HCT116 (cell line): ENCODE measurements around the gene ABCE1. TPM values are rescaled to one million over a fixed set of nuclear protein-coding genes. Genes with fewer than 3 reads are reported as not detected.

Experiments used
- ATAC-seq: fragments of 200-7000 bp; cut with Tn5 transposase; 2 replicates; pipeline ENCODE4 v1.9.1; 2020; ENCODE audit warnings: mild to moderate bottlenecking, moderate library complexity
- BruUV-seq: library from RNA; stranded (reverse); fragments of 400-500 nt; replicated peaks from 2 replicates; lab custom pipeline; 2021; lab: Mats Ljungman, UMichigan
- CTCF ChIA-PET: fragments of 300-600 bp; sonication (Branson Sonifier 250); formaldehyde crosslinking; loops from one replicate; lab custom pipeline; 2021; ENCODE audit warnings: antibody characterized with exemption; lab: Charles Lee
- POLR2A ChIA-PET: fragments of 300-600, 350-600 bp; sonication (Branson Sonifier 250); formaldehyde crosslinking; loops from one replicate; lab custom pipeline; 2021; ENCODE audit warnings: antibody characterized with exemption; lab: Charles Lee
- RAD21 ChIA-PET, 2 experiments: fragments of 300-600 bp; sonication (Branson Sonifier 250); formaldehyde crosslinking; loops; one replicate each; lab custom pipeline; 2023; ENCODE audit warnings: low total read pairs in 2 of 2; ENCODE audit not compliant: uncharacterized antibody in 2 of 2, unreplicated experiment in 2 of 2, low non-redundant PET in 1 of 2; lab: Charles Lee
- DNase-seq: peaks from one replicate; pipeline ENCODE4 v3.0.0-alpha.2; 2010; ENCODE audit warnings: low read depth, low spot score
- H2AFZ ChIP-seq: fragments of 200-600 bp; shearing (Covaris generic), sonication (generic); 2 replicates; pipeline ENCODE4 v1.6.1; 2017; ENCODE audit warnings: low read depth, mixed run types, mixed read lengths, antibody characterized with exemption, low read length; ENCODE audit not compliant: poor library complexity, severe bottlenecking
- H3K27ac ChIP-seq: 2 replicates; pipeline ENCODE4 v1.5.1; 2012; ENCODE audit warnings: low read depth, low read length
- H3K27me3 ChIP-seq: fragments of 200-600 bp; sonication (generic); 2 replicates; pipeline ENCODE4 v1.6.1; 2016; ENCODE audit warnings: mixed run types, low read length, mixed read lengths; ENCODE audit not compliant: insufficient read depth
- H3K36me3 ChIP-seq, 2 experiments: fragments of 200-500 bp in 1 of 2; fragments of 200-600 bp in 1 of 2; sonication (Bioruptor generic) in 1 of 2; sonication (generic) in 1 of 2; 2 replicates each; pipeline versions ENCODE4 v1.5.1 to v1.6.1; 2014 to 2016; ENCODE audit warnings: low read length in 2 of 2, inconsistent platforms in 1 of 2, mixed read lengths in 1 of 2, mixed run types in 1 of 2; ENCODE audit not compliant: insufficient read depth in 2 of 2, control insufficient read depth in 1 of 2
- H3K4me1 ChIP-seq, 2 experiments: fragments of 200-600 bp in 1 of 2; sonication (generic) in 1 of 2; 2 replicates each; pipeline versions ENCODE4 v1.5.1 to v1.6.1; 2012 to 2017; ENCODE audit warnings: low read length in 2 of 2, inconsistent platforms in 1 of 2, mild to moderate bottlenecking in 1 of 2, mixed read lengths in 1 of 2, mixed run types in 1 of 2, moderate library complexity in 1 of 2; ENCODE audit not compliant: insufficient read depth in 2 of 2, control insufficient read depth in 1 of 2
- H3K4me2 ChIP-seq: fragments of 200-600 bp; sonication (generic); 2 replicates; pipeline ENCODE4 v1.6.1; 2017; ENCODE audit warnings: mixed run types, low read length, mixed read lengths
- H3K4me3 ChIP-seq, 2 experiments: fragments of 200-600 bp in 1 of 2; sonication (generic) in 1 of 2; replicated peaks in 1 of 2; 2 replicates each; pipeline ENCODE4 v1.5.1; 2011 to 2016; ENCODE audit warnings: low read length in 2 of 2, control low read depth in 1 of 2, low read depth in 1 of 2, mild to moderate bottlenecking in 1 of 2, mixed read lengths in 1 of 2, mixed run types in 1 of 2
- H3K79me2 ChIP-seq: fragments of 200-600 bp; sonication (generic); 2 replicates; pipeline ENCODE4 v1.6.1; 2017; ENCODE audit warnings: mild to moderate bottlenecking, mixed run types, low read length, moderate library complexity, mixed read lengths; ENCODE audit not compliant: insufficient read depth
- H3K9ac ChIP-seq: fragments of 200-600 bp; sonication (generic); 2 replicates; pipeline ENCODE4 v1.6.1; 2016; ENCODE audit warnings: low read length, mixed read lengths
- H3K9me2 ChIP-seq: fragments of 200-600 bp; sonication (generic), shearing (Covaris generic); 2 replicates; pipeline ENCODE4 v1.6.1; 2017; ENCODE audit warnings: mixed run types, mild to moderate bottlenecking, moderate library complexity; ENCODE audit not compliant: insufficient read depth
- H3K9me3 ChIP-seq, 2 experiments: fragments of 200-500 bp in 1 of 2; fragments of 200-600 bp in 1 of 2; sonication (Bioruptor generic) in 1 of 2; sonication (generic) in 1 of 2; 2 replicates each; pipeline ENCODE4 v1.6.1; 2014 to 2017; ENCODE audit warnings: low read length in 2 of 2, mixed read lengths in 2 of 2, inconsistent platforms in 1 of 2, low read depth in 1 of 2, mild to moderate bottlenecking in 1 of 2, mixed run types in 1 of 2, moderate library complexity in 1 of 2; ENCODE audit not compliant: control insufficient read depth in 1 of 2, insufficient read depth in 1 of 2
- H4K20me1 ChIP-seq: fragments of 200-600 bp; sonication (generic), shearing (Covaris generic); 2 replicates; pipeline ENCODE4 v1.6.1; 2017; ENCODE audit warnings: mixed run types, mild to moderate bottlenecking, moderate library complexity; ENCODE audit not compliant: insufficient read depth
- ATF3 ChIP-seq: IDR thresholded peaks from 2 replicates; pipeline ENCODE4 v1.6.1; 2012
- CEBPB ChIP-seq: IDR thresholded peaks from 2 replicates; pipeline ENCODE4 v1.6.1; 2012; ENCODE audit warnings: low read depth
- ELF1 ChIP-seq: IDR thresholded peaks from 2 replicates; pipeline ENCODE4 v1.6.1; 2012; ENCODE audit warnings: low read depth, borderline replicate concordance
- FOSL1 ChIP-seq: IDR thresholded peaks from 2 replicates; pipeline ENCODE4 v1.6.1; 2012; ENCODE audit warnings: low read depth
- MAX ChIP-seq: IDR thresholded peaks from 2 replicates; pipeline ENCODE4 v1.6.1; 2012
- POLR2A ChIP-seq: IDR thresholded peaks from 2 replicates; pipeline ENCODE4 v1.7.0; 2011; ENCODE audit warnings: borderline replicate concordance; ENCODE audit not compliant: insufficient read depth, insufficient read length; ENCODE audit errors: extremely low read depth
- SP1 ChIP-seq: IDR thresholded peaks from 2 replicates; pipeline ENCODE4 v1.6.1; 2012; ENCODE audit warnings: low read depth
- TCF7L2 ChIP-seq: IDR thresholded peaks from 2 replicates; pipeline ENCODE4 v1.7.0; 2011; ENCODE audit warnings: borderline replicate concordance, inconsistent platforms; ENCODE audit not compliant: insufficient read depth, insufficient read length; ENCODE audit errors: extremely low read depth
- YY1 ChIP-seq: IDR thresholded peaks from 2 replicates; pipeline ENCODE4 v1.6.1; 2011; ENCODE audit warnings: low read length, low read depth, moderate library complexity, mild to moderate bottlenecking; ENCODE audit not compliant: insufficient replicate concordance; ENCODE audit errors: extremely low read depth
- ZFX ChIP-seq: fragments of 450-650 bp; IDR thresholded peaks from 2 replicates; pipeline ENCODE4 v1.6.1; 2017
- intact Hi-C: fragments of 100-400 bp; cut with micrococcal nuclease; formaldehyde crosslinking; loops from 2 replicates; pipeline ENCODE4 v1.10.0; 2022
- total RNA-seq: library from RNA; stranded (reverse); gene quantifications from one replicate; pipeline ENCODE4 v1.2.1, GENCODE V29; 2021; ENCODE audit not compliant: unreplicated experiment
- TF ChIP-seq, protein P1 (sequence below), 3 experiments: fragments of 200-600 bp in 1 of 3; sonication (generic) in 1 of 3; IDR thresholded peaks in 2 of 3; conservative IDR thresholded peaks in 1 of 3; 2 replicates each; pipeline ENCODE4 v1.5.1; 2012 to 2017; ENCODE audit warnings: low read depth in 2 of 3, low read length in 2 of 3, antibody characterized with exemption in 1 of 3, borderline replicate concordance in 1 of 3, control low read depth in 1 of 3, mild to moderate bottlenecking in 1 of 3, mixed read lengths in 1 of 3, mixed run types in 1 of 3, moderate library complexity in 1 of 3; ENCODE audit not compliant: insufficient read depth in 1 of 3
- TF ChIP-seq, protein P2 (sequence below): IDR thresholded peaks from 2 replicates; pipeline ENCODE4 v1.6.1; 2011; ENCODE audit warnings: mild to moderate bottlenecking, low read length, moderate library complexity; ENCODE audit not compliant: insufficient replicate concordance; ENCODE audit errors: extremely low read depth

ABCE1 gene
- total RNA-seq, 1 experiment from 2014 or later: 145 TPM

- H3K9me3 ChIP-seq: no peaks in the 10 kb centered on the region
- H3K36me3 ChIP-seq: no peaks in the 10 kb centered on the region
- DNase-seq (no peak), ATAC-seq (no peak)
- H3K27ac ChIP-seq: no peak overlapping the region
- no peak overlapping the region for H3K4me2 ChIP-seq
- BruUV-seq: no TSS peak
- no peaks in the 10 kb centered on the region for H3K4me1 ChIP-seq
- no peaks in the 10 kb centered on the region for H3K9me2 ChIP-seq
- ChIA-PET RAD21 (no interaction called here), POLR2A (no interaction called here), CTCF (no interaction called here)
- no peak overlapping the region for H3K4me3 ChIP-seq
- no peak overlapping the region for H2AFZ ChIP-seq
- intact Hi-C loops: no loop called here
- TF ChIP-seq ELF1 (no peak), TCF7L2 (no peak), POLR2A (no peak), ATF3 (no peak), ZFX (no peak), CEBPB (no peak), YY1 (no peak), SP1 (no peak), MAX (no peak), FOSL1 (no peak)
- TF ChIP-seq, protein P1, sequence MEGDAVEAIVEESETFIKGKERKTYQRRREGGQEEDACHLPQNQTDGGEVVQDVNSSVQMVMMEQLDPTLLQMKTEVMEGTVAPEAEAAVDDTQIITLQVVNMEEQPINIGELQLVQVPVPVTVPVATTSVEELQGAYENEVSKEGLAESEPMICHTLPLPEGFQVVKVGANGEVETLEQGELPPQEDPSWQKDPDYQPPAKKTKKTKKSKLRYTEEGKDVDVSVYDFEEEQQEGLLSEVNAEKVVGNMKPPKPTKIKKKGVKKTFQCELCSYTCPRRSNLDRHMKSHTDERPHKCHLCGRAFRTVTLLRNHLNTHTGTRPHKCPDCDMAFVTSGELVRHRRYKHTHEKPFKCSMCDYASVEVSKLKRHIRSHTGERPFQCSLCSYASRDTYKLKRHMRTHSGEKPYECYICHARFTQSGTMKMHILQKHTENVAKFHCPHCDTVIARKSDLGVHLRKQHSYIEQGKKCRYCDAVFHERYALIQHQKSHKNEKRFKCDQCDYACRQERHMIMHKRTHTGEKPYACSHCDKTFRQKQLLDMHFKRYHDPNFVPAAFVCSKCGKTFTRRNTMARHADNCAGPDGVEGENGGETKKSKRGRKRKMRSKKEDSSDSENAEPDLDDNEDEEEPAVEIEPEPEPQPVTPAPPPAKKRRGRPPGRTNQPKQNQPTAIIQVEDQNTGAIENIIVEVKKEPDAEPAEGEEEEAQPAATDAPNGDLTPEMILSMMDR (IDR thresholded peaks at IDR 0.05 in 2 of 3, conservative IDR thresholded peaks at IDR 0.05 in 1 of 3; ENCODE audit: borderline replicate concordance in 1 of 3, insufficient read depth in 1 of 3, low read depth in 2 of 3, low read length in 2 of 3): no peak
- TF ChIP-seq, protein P2, sequence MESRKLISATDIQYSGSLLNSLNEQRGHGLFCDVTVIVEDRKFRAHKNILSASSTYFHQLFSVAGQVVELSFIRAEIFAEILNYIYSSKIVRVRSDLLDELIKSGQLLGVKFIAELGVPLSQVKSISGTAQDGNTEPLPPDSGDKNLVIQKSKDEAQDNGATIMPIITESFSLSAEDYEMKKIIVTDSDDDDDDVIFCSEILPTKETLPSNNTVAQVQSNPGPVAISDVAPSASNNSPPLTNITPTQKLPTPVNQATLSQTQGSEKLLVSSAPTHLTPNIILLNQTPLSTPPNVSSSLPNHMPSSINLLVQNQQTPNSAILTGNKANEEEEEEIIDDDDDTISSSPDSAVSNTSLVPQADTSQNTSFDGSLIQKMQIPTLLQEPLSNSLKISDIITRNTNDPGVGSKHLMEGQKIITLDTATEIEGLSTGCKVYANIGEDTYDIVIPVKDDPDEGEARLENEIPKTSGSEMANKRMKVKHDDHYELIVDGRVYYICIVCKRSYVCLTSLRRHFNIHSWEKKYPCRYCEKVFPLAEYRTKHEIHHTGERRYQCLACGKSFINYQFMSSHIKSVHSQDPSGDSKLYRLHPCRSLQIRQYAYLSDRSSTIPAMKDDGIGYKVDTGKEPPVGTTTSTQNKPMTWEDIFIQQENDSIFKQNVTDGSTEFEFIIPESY: no peak
- H3K9ac ChIP-seq: no peak overlapping the region
- H3K79me2 ChIP-seq: peaks cover 16% of the 10 kb centered on the region
- H4K20me1 ChIP-seq: peaks cover 4% of the 10 kb centered on the region; the same call in 1 of the 2 replicates
- H3K27me3 ChIP-seq: no peaks in the 10 kb centered on the region
These were observed 41.6 kb upstream of the ABCE1 start for GRCh38 chr4:145056325-145057130.
